Measurements from ENCODE around the gene ELOVL5.

ELOVL5 gene

DNA sequence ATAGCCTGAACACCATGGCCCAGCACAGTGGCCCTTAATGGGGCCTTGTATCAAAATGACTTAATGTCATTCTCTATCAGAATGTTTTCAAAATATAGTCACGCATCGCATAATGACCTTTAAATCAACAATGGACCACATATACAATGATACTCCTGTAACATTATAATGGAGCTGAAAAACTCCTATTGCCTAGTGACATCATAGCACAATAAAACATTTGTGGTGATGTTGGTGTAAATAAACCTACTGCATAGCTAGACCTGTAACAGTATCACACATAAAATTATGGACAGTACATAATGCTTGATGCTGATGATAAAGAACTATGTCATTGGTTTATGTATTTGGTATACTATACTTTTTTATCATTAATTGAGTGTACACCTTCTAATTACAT lies 9.3 kb downstream of the ELOVL5 start:
- Histone ChIP-seq H3K27me3 (ENCODE audit: insufficient read depth, insufficient read length) (no peaks in the 10 kb centered on the region), H3K4me3 (ENCODE audit: insufficient read length, low read depth) (no peak overlapping the region), H3K9ac (ENCODE audit: insufficient read length, low read depth) (no peak overlapping the region), H3K4me1 (ENCODE audit: insufficient read depth, insufficient read length) (no peaks in the 10 kb centered on the region), H3K9me3 (ENCODE audit: insufficient read depth, low read length) (no peaks in the 10 kb centered on the region), H3K36me3 (ENCODE audit: insufficient read depth, insufficient read length, low read length) (peaks cover 8% of the 10 kb centered on the region)
- TF ChIP-seq ZNF274 (IDR thresholded peaks at IDR 0.05; ENCODE audit: low read depth, low read length) (no peak), SUZ12 (IDR thresholded peaks at IDR 0.05; ENCODE audit: extremely low read depth, insufficient read depth, insufficient read length) (no peak), YY1 (IDR thresholded peaks at IDR 0.05; ENCODE audit: insufficient read depth, insufficient read length) (no peak)
- DNase-seq (ENCODE audit: low read depth, low spot score): no peak

DNA sequence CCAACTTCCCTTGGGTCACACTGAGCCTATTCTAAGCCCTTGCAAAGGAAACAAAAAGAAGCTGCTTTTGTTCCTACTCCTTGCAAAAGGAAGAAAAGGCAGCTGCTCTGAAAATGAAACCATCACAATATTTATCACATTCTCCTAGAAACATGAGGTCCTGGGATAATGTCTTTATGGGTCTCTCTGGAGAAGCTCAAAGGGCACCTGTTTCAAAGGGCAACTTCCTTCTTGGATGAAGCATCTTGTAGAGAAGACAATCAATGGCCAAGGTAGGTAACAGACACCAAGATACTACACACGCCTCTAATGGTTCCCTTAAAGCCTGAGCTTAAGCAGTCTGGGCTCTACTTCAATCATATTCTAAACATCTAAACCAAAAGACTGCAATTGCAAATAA lies 10.4 kb downstream of the ELOVL5 start:
- no peaks in the 10 kb centered on the region for H3K9me3 ChIP-seq (ENCODE audit: insufficient read depth, low read length)
- no peaks in the 10 kb centered on the region for H3K4me1 ChIP-seq (ENCODE audit: insufficient read depth, insufficient read length)
- no peak overlapping the region for H3K4me3 ChIP-seq (ENCODE audit: insufficient read length, low read depth)
- H3K9ac ChIP-seq (ENCODE audit: insufficient read length, low read depth): no peak overlapping the region
- no peak for TF ChIP-seq YY1 (IDR thresholded peaks at IDR 0.05; ENCODE audit: insufficient read depth, insufficient read length)
- no peak for TF ChIP-seq SUZ12 (IDR thresholded peaks at IDR 0.05; ENCODE audit: extremely low read depth, insufficient read depth, insufficient read length)
- TF ChIP-seq ZNF274 (IDR thresholded peaks at IDR 0.05; ENCODE audit: low read depth, low read length): no peak
- no peaks in the 10 kb centered on the region for H3K27me3 ChIP-seq (ENCODE audit: insufficient read depth, insufficient read length)
- peaks cover 7% of the 10 kb centered on the region for H3K36me3 ChIP-seq (ENCODE audit: insufficient read depth, insufficient read length, low read length)
- no peak for DNase-seq (ENCODE audit: low read depth, low spot score)

- Histone ChIP-seq H3K4me3 (ENCODE audit: insufficient read length, low read depth) (no peak overlapping the region), H3K4me1 (ENCODE audit: insufficient read depth, insufficient read length) (no peaks in the 10 kb centered on the region), H3K27me3 (ENCODE audit: insufficient read depth, insufficient read length) (no peaks in the 10 kb centered on the region), H3K9me3 (ENCODE audit: insufficient read depth, low read length) (no peaks in the 10 kb centered on the region), H3K9ac (ENCODE audit: insufficient read length, low read depth) (no peak overlapping the region), H3K36me3 (ENCODE audit: insufficient read depth, insufficient read length, low read length) (peaks cover 7% of the 10 kb centered on the region)
- TF ChIP-seq YY1 (IDR thresholded peaks at IDR 0.05; ENCODE audit: insufficient read depth, insufficient read length) (no peak), ZNF274 (IDR thresholded peaks at IDR 0.05; ENCODE audit: low read depth, low read length) (no peak), SUZ12 (IDR thresholded peaks at IDR 0.05; ENCODE audit: extremely low read depth, insufficient read depth, insufficient read length) (no peak)
- no peak for DNase-seq (ENCODE audit: low read depth, low spot score)
Measured at GRCh38 chr6:53336070-53336469, 12.7 kb downstream of the ELOVL5 start.

DNA sequence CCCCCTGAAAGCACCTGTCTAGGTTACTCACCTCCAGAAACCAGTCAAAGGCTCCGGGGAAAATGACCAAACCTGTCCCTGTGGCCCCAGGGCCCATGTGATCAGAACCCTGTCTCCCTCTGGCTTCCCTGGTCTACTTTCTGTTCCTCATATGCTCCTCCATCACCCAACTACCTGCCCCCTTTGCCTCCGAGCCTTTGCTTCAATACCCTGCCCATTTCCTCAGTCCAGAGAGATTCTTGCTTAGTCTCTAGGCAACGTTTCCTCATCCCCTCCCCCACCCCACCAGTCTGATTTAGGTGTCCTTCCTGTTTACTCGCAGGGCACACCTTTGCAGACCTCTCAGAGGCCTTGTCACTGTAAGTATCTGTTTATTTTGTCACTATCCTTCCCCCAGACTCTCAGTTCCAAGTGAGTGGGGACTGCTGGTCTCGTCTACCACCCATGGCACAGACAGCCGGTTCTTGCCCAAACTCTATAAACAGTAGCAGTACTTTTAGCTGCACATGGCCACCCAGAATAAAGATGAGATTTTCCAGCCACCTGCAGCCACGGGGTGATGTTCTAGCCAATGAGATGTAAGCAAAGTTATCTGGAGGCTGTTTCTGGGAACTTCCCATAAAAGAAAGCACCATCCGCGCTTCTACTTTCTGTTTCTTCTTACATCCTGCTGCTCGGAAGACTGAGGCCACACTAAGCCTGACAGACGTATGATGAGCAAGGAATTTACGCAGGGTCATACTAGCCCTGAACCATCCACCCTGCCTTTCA lies 13.3 kb downstream of the ELOVL5 start:
- peaks cover 7% of the 10 kb centered on the region for H3K36me3 ChIP-seq (ENCODE audit: insufficient read depth, insufficient read length, low read length)
- no peaks in the 10 kb centered on the region for H3K27me3 ChIP-seq (ENCODE audit: insufficient read depth, insufficient read length)
- H3K4me3 ChIP-seq (ENCODE audit: insufficient read length, low read depth): no peak overlapping the region
- no peaks in the 10 kb centered on the region for H3K4me1 ChIP-seq (ENCODE audit: insufficient read depth, insufficient read length)
- no peak overlapping the region for H3K9ac ChIP-seq (ENCODE audit: insufficient read length, low read depth)
- H3K9me3 ChIP-seq (ENCODE audit: insufficient read depth, low read length): no peaks in the 10 kb centered on the region
- DNase-seq (ENCODE audit: low read depth, low spot score): no peak
- TF ChIP-seq SUZ12 (IDR thresholded peaks at IDR 0.05; ENCODE audit: extremely low read depth, insufficient read depth, insufficient read length): no peak
- no peak for TF ChIP-seq ZNF274 (IDR thresholded peaks at IDR 0.05; ENCODE audit: low read depth, low read length)
- TF ChIP-seq YY1 (IDR thresholded peaks at IDR 0.05; ENCODE audit: insufficient read depth, insufficient read length): no peak

DNA sequence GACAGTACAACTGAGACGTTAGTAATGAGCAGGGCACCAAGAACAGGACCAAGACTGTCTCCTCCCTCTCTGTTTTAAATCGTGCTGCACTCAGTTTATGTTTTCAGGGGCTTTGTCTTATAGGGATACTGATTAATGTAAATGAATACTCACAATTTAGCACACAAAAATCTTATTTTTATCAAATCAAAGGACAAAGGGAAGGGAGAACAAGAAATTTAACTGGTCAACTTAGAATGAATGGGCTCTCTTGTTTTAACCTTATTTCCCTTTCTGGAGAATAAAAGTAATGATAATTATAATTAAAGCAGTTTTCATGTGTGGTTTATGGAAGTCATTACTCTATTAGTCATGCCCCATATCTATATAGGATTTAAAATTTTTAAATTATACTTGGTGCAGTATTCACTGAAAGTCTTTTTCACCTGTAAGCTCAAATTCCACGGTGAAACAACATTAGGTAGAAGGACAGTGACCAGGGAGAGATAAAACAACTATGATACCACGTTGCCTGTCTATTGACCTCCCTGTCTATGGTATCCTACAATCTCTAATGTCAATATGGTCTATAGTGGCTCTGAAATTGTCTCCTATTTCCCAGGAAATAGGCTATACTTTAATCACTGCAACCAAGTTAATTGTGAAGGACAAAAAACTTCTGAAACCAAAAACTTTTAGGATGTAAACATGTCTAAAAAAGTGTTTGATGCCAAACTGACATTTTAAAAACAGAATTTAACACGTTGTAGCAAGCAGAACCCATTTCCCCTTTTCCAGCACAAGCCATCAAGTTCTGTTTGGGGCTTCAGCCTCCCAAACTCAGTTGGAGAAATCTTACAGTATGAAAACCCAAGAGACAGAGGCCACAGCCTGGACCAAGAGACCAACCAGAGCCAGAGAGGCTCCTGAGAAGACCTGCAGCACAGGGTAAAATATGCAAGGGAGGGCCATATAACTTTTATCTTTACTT lies 15.0 kb downstream of the ELOVL5 start:
- Histone ChIP-seq H3K27me3 (ENCODE audit: insufficient read depth, insufficient read length) (no peaks in the 10 kb centered on the region), H3K4me3 (ENCODE audit: insufficient read length, low read depth) (no peak overlapping the region), H3K4me1 (ENCODE audit: insufficient read depth, insufficient read length) (no peaks in the 10 kb centered on the region), H3K9me3 (ENCODE audit: insufficient read depth, low read length) (no peaks in the 10 kb centered on the region), H3K9ac (ENCODE audit: insufficient read length, low read depth) (no peak overlapping the region), H3K36me3 (ENCODE audit: insufficient read depth, insufficient read length, low read length) (peaks cover 7% of the 10 kb centered on the region)
- TF ChIP-seq ZNF274 (IDR thresholded peaks at IDR 0.05; ENCODE audit: low read depth, low read length) (no peak), SUZ12 (IDR thresholded peaks at IDR 0.05; ENCODE audit: extremely low read depth, insufficient read depth, insufficient read length) (no peak), YY1 (IDR thresholded peaks at IDR 0.05; ENCODE audit: insufficient read depth, insufficient read length) (no peak)
- DNase-seq (ENCODE audit: low read depth, low spot score): no peak

DNA sequence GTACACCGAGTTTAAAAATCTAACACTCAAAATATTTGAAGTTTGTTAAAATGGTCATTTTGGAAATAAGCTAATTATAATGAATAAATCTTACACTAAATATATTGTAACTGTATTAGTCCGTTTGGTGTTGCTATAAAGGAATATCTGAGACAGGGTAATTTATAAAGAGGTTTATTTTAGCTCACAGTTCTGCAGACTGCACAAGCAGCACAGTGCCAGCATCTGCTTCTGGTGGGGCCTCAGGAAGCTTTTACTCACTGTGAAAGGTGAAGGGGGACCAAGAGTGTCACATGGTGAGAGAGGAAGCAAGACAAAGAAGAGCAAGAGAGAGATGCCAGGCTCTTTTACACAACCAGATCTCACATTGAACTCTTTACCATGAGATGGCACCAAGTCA lies 17.1 kb downstream of the ELOVL5 start:
- no peaks in the 10 kb centered on the region for H3K36me3 ChIP-seq (ENCODE audit: insufficient read depth, insufficient read length, low read length)
- H3K9ac ChIP-seq (ENCODE audit: insufficient read length, low read depth): no peak overlapping the region
- TF ChIP-seq SUZ12 (IDR thresholded peaks at IDR 0.05; ENCODE audit: extremely low read depth, insufficient read depth, insufficient read length): no peak
- no peak for TF ChIP-seq YY1 (IDR thresholded peaks at IDR 0.05; ENCODE audit: insufficient read depth, insufficient read length)
- TF ChIP-seq ZNF274 (IDR thresholded peaks at IDR 0.05; ENCODE audit: low read depth, low read length): no peak
- DNase-seq (ENCODE audit: low read depth, low spot score): no peak
- no peak overlapping the region for H3K4me3 ChIP-seq (ENCODE audit: insufficient read length, low read depth)
- H3K9me3 ChIP-seq (ENCODE audit: insufficient read depth, low read length): no peaks in the 10 kb centered on the region
- no peaks in the 10 kb centered on the region for H3K4me1 ChIP-seq (ENCODE audit: insufficient read depth, insufficient read length)
- no peaks in the 10 kb centered on the region for H3K27me3 ChIP-seq (ENCODE audit: insufficient read depth, insufficient read length)

GRCh38 chr6:53330137-53330536 lies 18.6 kb downstream of the ELOVL5 start:
- Histone ChIP-seq H3K9me3 (ENCODE audit: insufficient read depth, low read length) (no peaks in the 10 kb centered on the region), H3K27me3 (ENCODE audit: insufficient read depth, insufficient read length) (no peaks in the 10 kb centered on the region), H3K36me3 (ENCODE audit: insufficient read depth, insufficient read length, low read length) (no peaks in the 10 kb centered on the region), H3K9ac (ENCODE audit: insufficient read length, low read depth) (no peak overlapping the region), H3K4me1 (ENCODE audit: insufficient read depth, insufficient read length) (peaks cover 7% of the 10 kb centered on the region), H3K4me3 (ENCODE audit: insufficient read length, low read depth) (no peak overlapping the region)
- TF ChIP-seq ZNF274 (IDR thresholded peaks at IDR 0.05; ENCODE audit: low read depth, low read length) (no peak), YY1 (IDR thresholded peaks at IDR 0.05; ENCODE audit: insufficient read depth, insufficient read length) (no peak), SUZ12 (IDR thresholded peaks at IDR 0.05; ENCODE audit: extremely low read depth, insufficient read depth, insufficient read length) (no peak)
- no peak for DNase-seq (ENCODE audit: low read depth, low spot score)
